OCI-M1 (cell line): Measurements from ENCODE around the gene ADRA2A.

Source experiments
- DNase-seq: peaks from one replicate; lab custom pipeline; 2025; lab: John Stamatoyannopoulos, UW

Gene ADRA2A

GRCh38 chr10:111110771-111111170 is 33.9 kb downstream of the ADRA2A start:
- DNase-seq = no peak

GRCh38 chr10:111112333-111112732 is 35.5 kb downstream of the ADRA2A start:
- no peak for DNase-seq

- no peak for DNase-seq
These were observed 36.6 kb downstream of the ADRA2A start for GRCh38 chr10:111113238-111113960.

- peak; percentile 13 for DNase-seq
These were observed 37.3 kb downstream of the ADRA2A start for GRCh38 chr10:111113961-111114757.

GRCh38 chr10:111114758-111115500 is 38.1 kb downstream of the ADRA2A start:
- DNase-seq = no peak

- no peak for DNase-seq
These were observed 39.4 kb downstream of the ADRA2A start for GRCh38 chr10:111116211-111116610.

- DNase-seq = no peak
These were observed 40.1 kb downstream of the ADRA2A start for GRCh38 chr10:111116762-111117445.

- DNase-seq = no peak
These were observed 40.9 kb downstream of the ADRA2A start for GRCh38 chr10:111117528-111118277.

GRCh38 chr10:111118758-111119157 is 41.9 kb downstream of the ADRA2A start:
- DNase-seq = no peak

GRCh38 chr10:111119637-111120036 is 42.8 kb downstream of the ADRA2A start:
- DNase-seq = no peak

GRCh38 chr10:111122127-111122526 is 45.3 kb downstream of the ADRA2A start:
- no peak for DNase-seq

- DNase-seq = no peak
These were observed 47.1 kb downstream of the ADRA2A start for GRCh38 chr10:111123883-111124282.

GRCh38 chr10:111125102-111125501 is 48.3 kb downstream of the ADRA2A start:
- no peak for DNase-seq

GRCh38 chr10:111126077-111126476 is 49.2 kb downstream of the ADRA2A start:
- no peak for DNase-seq

GRCh38 chr10:111127081-111127848 is 50.4 kb downstream of the ADRA2A start:
- DNase-seq = peak; percentile 79

GRCh38 chr10:111128331-111129180 is 51.7 kb downstream of the ADRA2A start:
- peak; percentile 77 for DNase-seq

GRCh38 chr10:111129363-111129762 is 52.5 kb downstream of the ADRA2A start:
- no peak for DNase-seq

GRCh38 chr10:111130471-111130870 is 53.6 kb downstream of the ADRA2A start:
- DNase-seq = no peak
